Measurements from ENCODE around the gene ABCA12.

Gene ABCA12

GRCh38 chr2:215010390-215010789 is 128.0 kb downstream of the ABCA12 start:
- DNase-seq (ENCODE audit: low read depth): no peak
- no peak overlapping the region for H3K4me3 ChIP-seq (ENCODE audit: low read depth, low read length)
- TF ChIP-seq MYC (IDR thresholded peaks at IDR 0.05; ENCODE audit: low read depth, low read length) (no peak), CTCF (IDR thresholded peaks at IDR 0.05; ENCODE audit: low read depth, low read length) (no peak), POLR2A (IDR thresholded peaks at IDR 0.05; ENCODE audit: extremely low read depth, insufficient read length) (no peak), MAX (IDR thresholded peaks at IDR 0.05; ENCODE audit: low read depth, low read length) (no peak)

- DNase-seq (ENCODE audit: low read depth): no peak
- no peak overlapping the region for H3K4me3 ChIP-seq (ENCODE audit: low read depth, low read length)
- TF ChIP-seq CTCF (IDR thresholded peaks at IDR 0.05; ENCODE audit: low read depth, low read length): no peak
- no peak for TF ChIP-seq MAX (IDR thresholded peaks at IDR 0.05; ENCODE audit: low read depth, low read length)
- no peak for TF ChIP-seq MYC (IDR thresholded peaks at IDR 0.05; ENCODE audit: low read depth, low read length)
- no peak for TF ChIP-seq POLR2A (IDR thresholded peaks at IDR 0.05; ENCODE audit: extremely low read depth, insufficient read length)
Observed at GRCh38 chr2:215003001-215003400, 135.4 kb downstream of the ABCA12 start.

- no peak for TF ChIP-seq MYC (IDR thresholded peaks at IDR 0.05; ENCODE audit: low read depth, low read length)
- peak; percentile 39 for TF ChIP-seq CTCF (IDR thresholded peaks at IDR 0.05; ENCODE audit: low read depth, low read length)
- TF ChIP-seq MAX (IDR thresholded peaks at IDR 0.05; ENCODE audit: low read depth, low read length): no peak
- TF ChIP-seq POLR2A (IDR thresholded peaks at IDR 0.05; ENCODE audit: extremely low read depth, insufficient read length): no peak
- H3K4me3 ChIP-seq (ENCODE audit: low read depth, low read length): no peak overlapping the region
- DNase-seq (ENCODE audit: low read depth): peak; percentile 61
Observed at GRCh38 chr2:215002500-215002899, 135.9 kb downstream of the ABCA12 start.

- DNase-seq (ENCODE audit: low read depth): no peak
- no peak overlapping the region for H3K4me3 ChIP-seq (ENCODE audit: low read depth, low read length)
- no peak for TF ChIP-seq POLR2A (IDR thresholded peaks at IDR 0.05; ENCODE audit: extremely low read depth, insufficient read length)
- no peak for TF ChIP-seq MYC (IDR thresholded peaks at IDR 0.05; ENCODE audit: low read depth, low read length)
- TF ChIP-seq CTCF (IDR thresholded peaks at IDR 0.05; ENCODE audit: low read depth, low read length): no peak
- no peak for TF ChIP-seq MAX (IDR thresholded peaks at IDR 0.05; ENCODE audit: low read depth, low read length)
Observed at GRCh38 chr2:215000721-215001120, 137.7 kb downstream of the ABCA12 start.

- TF ChIP-seq POLR2A (IDR thresholded peaks at IDR 0.05; ENCODE audit: extremely low read depth, insufficient read length) (no peak), MYC (IDR thresholded peaks at IDR 0.05; ENCODE audit: low read depth, low read length) (no peak), CTCF (IDR thresholded peaks at IDR 0.05; ENCODE audit: low read depth, low read length) (no peak), MAX (IDR thresholded peaks at IDR 0.05; ENCODE audit: low read depth, low read length) (no peak)
- DNase-seq (ENCODE audit: low read depth): no peak
- H3K4me3 ChIP-seq (ENCODE audit: low read depth, low read length): no peak overlapping the region
Observed at GRCh38 chr2:214995926-214996670, 142.3 kb downstream of the ABCA12 start.

Measured in NB4 (cell line).